GM21447 (cell line): ENCODE data around the gene ZNF19.

ENCODE experiments used
- ATAC-seq: cut with Tn5 transposase; IDR thresholded peaks from one replicate; pipeline ENCODE4 v1.9.1; 2021; ENCODE audit not compliant: unreplicated experiment

ZNF19 gene

DNA sequence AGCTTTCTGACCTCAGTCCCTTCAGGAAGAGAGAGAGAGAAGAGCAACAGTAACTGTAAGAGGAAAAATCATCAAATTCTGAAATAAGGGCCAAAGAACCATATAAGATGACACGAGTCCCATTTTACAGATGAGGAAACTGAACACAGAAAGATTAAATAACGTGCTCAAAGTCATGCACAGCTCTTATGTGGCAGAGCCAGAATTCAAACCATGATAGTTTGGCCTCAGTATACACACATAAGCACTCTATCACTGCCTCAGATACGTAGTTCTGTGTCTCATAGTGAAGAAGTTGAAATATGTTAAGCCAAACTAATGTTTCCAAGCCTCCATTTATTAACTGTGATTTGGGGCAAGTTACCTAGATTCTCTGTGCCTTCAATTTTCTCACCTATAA is 1.9 kb upstream of the ZNF19 start:
- no peak for ATAC-seq

DNA sequence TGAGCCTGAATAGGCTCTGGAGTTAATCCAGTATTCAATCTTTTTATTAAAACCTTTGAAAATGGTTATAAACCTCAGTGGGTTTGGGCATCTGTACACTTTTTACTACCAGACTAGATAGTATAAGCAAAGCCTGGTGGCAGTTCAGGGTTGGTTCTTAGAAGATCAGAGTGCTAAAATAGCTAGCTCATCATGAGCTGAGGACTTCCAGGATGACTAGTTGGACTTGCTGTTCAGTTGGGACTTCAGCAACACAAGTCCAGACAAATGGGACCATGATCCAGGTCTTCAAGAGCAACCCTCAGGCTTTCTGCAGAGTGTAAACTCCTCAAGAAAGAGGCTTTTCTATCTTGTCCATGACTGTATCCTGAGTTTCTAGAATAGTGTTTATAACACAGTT is 1.2 kb upstream of the ZNF19 start:
- no peak for ATAC-seq

DNA sequence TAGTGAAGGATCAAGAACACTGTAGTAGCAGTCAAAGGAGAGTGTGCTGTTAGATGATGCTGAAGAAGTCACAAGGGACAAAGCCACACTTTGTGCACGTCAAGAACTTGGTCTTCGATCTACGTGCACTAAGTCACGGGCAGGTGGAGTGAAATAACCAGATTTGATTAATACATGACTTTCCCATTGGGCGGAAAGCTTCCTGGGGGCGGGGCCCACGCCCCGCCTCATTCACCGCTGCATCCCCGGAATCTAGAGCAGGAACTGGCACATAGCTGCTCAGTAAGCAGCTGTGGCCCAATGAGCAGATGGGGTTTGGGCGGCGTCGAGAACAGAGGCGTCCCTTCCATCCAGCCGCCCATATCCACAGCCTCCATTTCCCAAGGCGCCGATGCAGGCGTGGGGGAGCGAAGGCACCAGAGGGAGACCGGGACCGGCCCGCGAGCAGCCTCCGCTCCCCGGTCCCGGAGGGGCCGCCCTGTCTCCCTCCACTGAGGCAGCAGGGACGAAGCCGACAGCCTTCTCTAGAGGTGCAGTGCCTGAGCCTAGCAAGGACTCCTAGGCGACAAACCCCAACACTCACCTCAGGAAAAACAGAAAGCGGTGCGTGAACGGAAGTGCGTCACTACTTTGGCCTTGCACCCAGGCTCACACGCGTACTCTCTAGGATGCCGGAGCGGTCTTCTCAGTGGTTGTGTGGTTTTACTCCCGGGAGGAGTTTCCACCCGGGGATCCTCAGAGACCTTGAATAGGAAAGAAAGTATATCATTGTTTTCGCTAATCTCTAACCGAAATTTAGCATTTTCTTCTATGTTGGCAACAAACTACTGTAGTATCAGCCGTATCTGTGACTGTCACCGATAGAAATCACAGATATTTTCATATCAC is 4.9 kb downstream of the ZNF19 start:
- peak; percentile 86 for ATAC-seq

DNA sequence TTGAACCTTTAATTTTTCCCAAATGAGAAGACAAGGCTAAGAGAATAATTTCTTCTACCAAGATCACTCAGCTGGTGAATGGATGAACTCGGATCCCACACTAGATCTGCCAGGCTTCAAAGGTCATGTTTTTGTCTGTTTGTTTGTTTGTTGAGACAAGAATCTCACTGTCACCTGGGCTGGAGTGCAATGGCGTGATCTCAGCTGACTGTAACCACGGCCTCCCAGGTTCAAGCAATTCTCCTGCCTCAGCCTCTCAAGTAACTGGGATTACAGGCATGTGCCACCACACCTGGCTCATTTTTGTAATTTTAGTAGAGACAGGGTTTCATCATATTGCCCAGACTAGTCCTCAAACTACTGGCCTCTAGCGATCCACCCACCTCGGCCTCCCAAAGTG is 6.6 kb downstream of the ZNF19 start:
- ATAC-seq: no peak

DNA sequence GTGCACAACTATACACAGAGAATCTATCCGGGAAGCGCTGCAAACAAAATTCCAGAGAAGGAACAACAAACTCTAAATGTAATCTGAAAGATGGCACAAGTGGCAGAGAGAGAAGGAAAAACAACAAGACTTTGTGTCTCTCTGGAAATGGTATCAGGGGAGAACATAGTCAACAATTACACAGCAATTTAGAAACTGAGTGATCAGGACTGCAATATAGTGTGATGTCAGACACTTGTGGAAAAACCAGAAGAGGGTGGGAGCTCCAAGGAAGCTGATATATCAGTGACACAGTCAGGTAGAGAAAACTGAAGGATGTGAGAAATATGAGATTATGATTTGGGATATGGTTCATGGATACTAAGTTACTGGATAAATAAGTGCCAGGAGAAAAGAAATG is 8.2 kb downstream of the ZNF19 start:
- ATAC-seq: no peak

DNA sequence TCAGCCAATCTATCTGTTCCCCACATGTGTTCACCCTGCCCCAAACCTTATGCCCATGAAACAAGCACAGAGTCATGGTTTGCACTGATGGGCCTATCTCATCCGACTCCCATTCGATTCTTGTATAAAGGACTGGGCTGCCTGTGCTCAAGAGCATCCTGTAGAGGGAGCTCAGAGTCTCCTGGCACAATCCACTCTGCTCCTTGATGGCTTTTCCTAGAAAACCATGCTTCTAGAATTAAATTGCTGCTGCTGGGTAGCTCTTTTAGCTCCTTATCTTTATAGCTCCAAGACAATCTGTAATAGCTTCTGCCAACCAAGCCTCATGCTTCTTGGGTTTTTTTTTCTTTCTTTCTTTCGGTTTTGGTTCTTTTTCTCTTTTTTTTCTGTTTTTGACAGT is 9.7 kb downstream of the ZNF19 start:
- no peak for ATAC-seq

DNA sequence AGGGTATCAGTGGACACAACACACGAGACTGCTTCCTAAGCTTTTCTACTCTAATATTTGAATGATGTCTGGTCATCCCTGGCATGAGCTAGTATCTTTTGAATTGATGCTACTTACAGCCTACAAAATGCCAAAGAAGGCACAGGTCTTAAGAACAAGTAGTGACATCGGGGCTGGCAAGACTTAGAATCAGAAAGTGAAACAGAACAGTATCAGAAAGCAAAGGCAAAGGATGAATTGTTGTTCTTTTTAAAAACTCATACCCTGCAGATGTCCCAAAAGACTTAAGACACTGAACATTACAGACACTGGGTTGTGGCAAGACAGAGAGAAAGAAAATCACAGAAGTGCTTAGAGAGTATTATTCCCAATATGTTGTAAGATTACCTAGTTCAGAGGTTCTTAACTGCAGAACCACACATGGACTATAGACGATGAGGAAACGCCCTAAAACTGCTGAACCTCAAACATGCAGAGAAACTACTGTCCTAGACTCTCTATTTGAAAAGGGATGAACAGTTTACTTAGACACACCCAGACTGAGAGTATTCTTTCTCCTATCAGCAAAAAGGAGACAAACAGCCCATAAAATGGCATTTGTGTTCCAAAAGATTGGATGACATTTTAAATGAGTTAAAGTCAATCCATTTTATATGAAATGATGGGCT is 12.5 kb downstream of the ZNF19 start:
- no peak for ATAC-seq

DNA sequence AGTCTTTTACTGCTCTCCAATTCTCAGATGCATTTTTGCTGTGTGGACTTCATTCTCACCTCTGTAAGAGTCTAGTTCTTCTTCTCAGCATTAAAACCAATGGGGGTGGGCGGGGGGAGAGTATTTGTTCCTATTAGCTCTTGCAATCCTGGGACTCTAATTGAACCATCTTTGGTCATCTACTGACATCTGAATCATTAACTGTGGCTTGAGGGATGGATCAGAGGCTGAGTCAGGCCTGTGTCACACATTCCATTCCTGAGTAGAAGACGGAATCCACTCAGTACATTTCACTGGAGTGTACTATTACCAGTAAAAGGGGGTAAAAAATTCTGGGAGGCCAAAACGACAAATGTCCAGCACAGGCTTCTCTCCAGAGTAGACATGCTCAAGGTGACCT is 14.3 kb downstream of the ZNF19 start:
- ATAC-seq: no peak

DNA sequence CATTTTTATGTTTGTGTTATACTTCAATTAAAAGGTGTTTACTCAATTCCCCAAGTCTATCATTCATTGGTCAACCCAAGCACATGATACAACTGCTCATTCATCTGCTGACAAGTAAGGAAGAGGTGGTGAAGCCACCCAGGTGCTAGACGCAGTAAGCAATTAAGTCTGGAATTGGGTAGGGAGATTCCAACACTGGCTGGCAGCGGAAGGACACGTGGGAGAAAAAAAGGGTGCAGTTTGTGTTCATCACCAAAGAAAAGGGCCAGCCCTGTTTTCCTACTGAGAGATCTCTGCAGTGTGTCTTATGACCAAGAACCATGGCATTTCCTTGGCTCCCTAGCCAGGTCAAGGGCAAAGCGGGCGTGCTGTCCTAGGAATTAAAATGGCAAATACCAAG is 15.2 kb downstream of the ZNF19 start:
- no peak for ATAC-seq

DNA sequence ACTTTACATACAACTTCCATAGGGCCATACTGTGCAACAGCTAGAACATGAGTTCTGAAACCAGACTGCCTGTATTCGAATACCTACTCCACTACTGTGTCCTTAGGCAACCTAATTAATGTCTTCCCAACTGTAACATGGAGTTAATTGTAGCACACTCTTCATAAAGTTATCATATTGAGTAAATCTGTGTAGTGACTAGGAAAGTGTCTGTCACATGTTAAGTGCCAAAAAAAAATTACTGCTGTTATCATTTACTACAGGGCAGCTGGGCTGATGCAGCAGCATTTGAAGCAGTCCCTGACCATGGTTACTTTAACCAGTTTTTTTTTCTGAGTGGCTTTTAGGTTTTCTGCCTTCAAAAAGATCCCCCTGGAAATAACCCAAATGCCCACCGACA is 16.2 kb downstream of the ZNF19 start:
- no peak for ATAC-seq

DNA sequence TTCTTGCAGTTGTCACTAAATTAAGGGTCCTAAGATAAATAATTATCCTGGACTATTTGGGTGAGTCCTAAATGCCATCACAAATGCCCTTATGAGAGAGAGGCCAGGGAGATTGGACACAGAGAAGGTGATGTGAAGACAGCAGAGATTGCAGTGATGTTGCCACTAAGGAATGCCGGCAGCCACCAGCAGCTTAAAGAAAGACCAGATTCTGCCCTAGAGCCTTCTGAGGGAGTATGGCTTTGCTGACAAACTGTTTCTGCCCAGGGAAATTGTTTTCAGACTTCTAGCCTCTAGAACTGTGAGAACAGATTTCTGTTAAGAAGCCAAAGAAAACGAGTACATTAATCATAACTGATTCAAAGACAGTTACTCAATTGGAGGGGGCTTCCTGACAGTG is 17.1 kb downstream of the ZNF19 start:
- ATAC-seq: no peak

DNA sequence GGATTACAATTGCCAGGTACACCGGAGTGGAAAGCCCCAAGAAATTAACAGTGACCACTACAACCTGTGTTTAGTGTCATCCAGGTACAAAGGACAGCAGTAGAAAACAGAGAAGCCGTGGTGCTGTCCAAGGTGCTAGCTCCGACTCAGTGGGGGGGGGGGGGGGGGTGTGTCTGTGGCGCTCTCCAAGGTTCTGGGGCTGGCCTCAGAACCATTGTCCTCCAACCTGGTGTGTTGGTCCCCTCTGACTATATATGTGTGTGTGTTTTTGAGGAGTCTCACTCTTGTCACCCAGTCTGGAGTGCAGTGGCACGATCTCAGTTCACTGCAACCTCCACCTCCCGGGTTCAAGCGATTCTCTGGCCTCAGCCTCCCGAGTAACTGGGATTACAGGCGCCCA is 21.3 kb downstream of the ZNF19 start:
- ATAC-seq: no peak

DNA sequence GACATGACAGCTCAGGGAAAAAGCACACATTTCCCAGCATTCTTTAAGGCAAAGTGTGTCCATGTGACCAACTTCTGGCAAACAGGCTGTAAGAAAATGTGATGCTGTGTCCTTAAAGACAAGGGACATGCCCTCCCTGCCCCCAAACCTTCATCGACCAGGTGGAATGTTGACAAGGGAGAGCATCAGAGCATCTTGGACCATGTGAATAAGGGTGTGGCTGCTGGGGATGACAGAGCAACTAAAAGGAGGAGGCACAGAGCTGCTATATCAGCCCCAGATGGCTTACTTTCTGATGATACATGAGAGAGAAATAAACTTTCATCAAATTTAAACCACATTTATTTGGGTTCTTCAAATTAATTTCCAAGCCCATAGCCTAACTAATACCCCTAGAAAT is 24.9 kb downstream of the ZNF19 start:
- no peak for ATAC-seq

DNA sequence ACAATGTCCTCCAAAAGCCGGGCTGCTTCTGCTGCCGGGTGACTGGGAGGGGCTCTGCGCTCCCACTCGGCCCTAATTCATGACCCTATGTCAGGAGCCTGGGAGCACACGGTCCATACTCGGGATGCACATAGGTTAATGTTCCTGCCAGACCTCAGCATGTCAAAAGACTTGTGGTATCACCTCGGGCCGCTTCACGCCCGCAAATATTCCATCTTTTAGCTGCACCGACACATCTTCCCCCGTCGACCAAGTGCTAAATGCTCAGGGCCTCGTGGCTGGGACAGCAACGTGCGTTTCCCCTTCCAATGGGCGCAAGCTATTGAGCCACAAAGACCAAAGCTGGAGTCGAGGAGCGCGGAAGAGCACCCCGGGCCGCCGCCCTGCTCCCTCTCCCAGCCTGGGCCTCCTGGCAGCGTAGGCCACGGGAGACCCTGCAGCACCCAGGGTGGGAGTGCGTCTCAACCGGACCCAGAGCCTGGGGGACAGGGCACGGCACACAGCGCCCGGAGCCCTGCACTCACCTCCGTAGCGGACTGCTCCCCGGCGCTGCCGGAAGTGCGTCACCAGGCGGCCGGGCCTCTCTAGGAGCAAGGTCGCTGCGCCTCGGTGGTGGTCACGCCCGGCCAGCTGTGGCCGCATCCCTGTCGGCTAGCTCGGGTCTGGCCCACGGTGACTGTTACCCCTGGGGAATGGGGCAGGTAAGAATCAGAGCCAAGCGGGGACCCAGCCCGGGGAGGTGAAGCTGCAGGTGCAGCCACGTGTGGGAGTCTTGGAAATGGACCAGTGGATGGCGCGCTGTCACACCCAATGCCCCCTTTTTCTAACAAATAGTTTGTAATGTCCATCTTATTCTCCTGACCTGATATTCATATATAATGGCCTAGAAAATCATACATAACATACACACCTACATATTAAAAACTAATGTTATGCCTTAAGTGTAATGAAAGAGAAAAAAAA is 27.2 kb downstream of the ZNF19 start, which contains the start of gene ZNF23:
ZNF23 (minus strand) TSS at position 562 of the 963 bp plus-strand sequence. CDS start 5,451 bp downstream, outside the sequence.
- ATAC-seq: peak; percentile 95

DNA sequence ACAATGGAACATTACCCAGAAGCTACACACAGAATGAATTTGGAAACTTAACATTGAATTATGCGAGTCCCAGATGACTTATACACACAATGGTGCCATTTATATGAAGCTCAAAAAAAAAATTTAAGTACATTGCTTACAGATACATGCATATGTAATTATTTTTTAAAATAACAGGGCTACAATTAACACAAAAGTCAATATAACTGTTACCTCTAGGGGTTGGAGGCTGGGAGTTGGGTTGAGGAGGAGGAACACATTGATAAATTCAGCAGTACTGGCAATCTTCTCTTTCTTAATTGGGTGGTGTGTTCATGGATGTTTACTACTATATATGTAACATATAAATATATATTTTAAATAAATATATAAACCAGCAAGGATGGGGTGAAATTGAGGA is 28.2 kb downstream of the ZNF19 start:
- no peak for ATAC-seq

DNA sequence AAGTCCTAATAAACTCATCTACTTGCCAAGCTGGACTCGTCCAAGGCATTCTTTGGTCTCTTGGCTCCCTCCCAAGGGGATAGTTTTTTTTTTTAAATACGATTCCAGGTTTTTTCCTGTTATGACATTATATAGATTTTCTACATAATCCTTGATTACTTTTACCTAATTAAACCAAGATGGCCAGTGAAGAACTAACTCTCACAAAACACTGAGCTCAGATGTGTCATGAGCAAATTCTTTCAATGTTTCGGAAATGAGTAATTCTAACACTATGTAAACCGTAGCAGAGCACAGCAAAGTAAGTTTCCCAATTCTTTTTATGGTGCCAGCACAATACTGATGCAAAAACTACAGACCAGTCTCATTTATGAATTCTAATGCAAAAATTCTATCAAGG is 28.9 kb downstream of the ZNF19 start:
- no peak for ATAC-seq

DNA sequence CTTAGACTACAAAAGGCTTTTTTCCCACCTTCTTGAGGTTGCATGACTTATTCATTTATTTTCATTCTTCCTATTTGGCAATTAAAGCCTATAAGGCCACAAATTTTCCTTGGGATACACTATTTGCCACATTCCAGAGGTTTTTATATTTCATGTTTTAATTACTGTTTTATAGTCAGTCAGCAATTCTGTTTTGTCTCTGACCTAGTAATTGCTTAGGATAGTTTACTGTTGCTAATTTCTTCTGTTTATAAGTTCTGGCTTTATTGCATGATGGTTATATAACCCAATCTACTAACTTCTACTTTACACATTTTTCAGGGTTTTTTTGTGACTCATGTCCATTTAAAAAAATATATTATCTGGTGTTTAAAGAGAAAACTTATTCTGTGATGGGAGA is 29.6 kb downstream of the ZNF19 start:
- ATAC-seq: no peak

DNA sequence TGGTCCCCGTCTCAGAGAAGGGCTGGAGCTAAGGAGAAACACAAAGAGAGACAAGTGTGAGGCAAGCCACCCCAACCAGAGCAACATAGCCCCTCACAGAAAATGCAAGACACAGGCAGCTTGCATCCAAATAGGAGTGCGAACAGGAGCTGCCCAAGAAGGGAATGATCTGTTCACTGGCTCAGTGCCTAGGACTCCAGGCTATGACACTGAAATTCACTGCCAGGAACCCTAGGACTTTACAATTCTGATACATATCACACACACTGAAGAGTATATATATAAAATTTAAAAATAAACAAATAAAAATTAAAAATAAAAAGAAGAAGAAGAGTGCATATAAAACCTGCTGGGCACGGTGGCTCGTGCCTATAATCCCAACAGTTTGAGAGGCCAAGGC is 32.3 kb downstream of the ZNF19 start:
- no peak for ATAC-seq

DNA sequence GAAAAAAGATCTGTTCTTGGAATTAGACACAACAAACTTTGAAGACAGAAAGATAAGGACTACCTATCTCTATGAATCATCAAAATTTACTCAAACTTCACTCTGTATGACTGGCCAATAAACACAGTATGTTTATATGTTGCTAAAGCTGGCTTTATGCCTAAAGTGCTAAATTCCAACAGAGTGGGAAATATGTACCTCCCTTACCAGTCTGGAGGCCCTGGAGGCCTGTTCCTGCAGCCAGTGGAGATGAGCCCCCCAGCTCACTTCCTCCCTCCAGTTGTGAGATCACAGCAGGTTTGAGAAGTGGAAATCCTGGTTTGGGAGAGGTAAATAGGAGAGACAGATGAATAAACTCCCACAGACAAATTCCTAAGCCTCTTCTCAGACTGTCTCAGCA is 36.1 kb downstream of the ZNF19 start:
- ATAC-seq: no peak

DNA sequence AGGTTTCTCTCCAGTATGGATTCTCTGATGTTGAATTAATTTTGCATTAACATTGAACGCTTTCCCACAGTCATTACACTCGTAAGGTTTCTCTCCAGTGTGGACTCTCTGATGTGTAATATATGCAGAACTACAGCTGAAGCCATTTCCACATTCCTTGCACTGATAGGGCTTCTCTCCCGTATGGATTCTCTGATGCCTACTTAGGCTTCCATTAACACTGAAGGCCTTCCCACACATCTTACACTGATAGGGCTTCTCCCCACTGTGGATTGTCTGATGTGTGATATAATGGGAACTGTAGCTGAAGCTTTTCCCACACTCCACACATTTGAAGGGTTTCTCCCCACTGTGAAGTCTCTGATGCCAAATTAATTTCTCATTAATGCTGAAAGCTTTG is 40.1 kb downstream of the ZNF19 start:
- no peak for ATAC-seq

DNA sequence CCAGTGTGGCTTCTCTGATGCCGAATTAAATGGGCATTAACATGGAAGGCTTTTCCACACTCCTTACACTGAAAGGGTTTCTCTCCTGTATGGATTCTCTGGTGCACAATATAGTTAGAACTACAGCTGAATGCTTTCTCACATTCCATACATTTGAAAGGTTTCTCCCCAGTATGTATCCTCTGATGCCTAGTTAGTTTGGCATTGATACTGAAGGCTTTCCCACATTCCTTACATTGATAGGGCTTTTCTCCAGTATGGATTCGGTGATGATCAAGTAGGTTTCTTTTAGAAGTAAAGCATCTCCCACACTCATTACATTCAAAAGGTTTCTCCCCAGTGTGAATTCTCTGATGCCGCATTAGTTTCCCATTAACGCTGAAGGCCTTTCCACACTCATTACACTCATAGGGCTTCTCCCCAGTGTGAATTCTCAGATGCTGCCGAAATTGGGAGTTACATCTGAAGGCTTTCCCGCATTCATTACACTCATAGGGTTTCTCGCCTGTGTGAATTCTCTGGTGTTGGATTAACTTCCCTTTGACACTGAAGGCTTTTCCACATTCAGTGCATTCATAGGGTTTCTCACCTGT is 40.8 kb downstream of the ZNF19 start:
- ATAC-seq: no peak
